Upper lobe of left lung (tissue), 4 donors: Measurements from ENCODE around the gene PLA2G4A.

Source experiments
- CTCF ChIP-seq, 6 experiments: fragments of 450-650 bp in 4 of 6; fragments of 200-600 bp in 2 of 6; sonication (generic) in 2 of 6; IDR thresholded peaks; one replicate each; pipeline ENCODE4 v1.5.1; 2016 to 2019; ENCODE audit warnings: antibody characterized with exemption in 6 of 6
- POLR2A ChIP-seq, 4 donors: fragments of 450-650 bp; IDR thresholded peaks; one replicate each; pipeline ENCODE4 v1.5.1; 2016 to 2017; ENCODE audit warnings: antibody characterized with exemption in 4 of 4, mild to moderate bottlenecking in 2 of 4

DNA sequence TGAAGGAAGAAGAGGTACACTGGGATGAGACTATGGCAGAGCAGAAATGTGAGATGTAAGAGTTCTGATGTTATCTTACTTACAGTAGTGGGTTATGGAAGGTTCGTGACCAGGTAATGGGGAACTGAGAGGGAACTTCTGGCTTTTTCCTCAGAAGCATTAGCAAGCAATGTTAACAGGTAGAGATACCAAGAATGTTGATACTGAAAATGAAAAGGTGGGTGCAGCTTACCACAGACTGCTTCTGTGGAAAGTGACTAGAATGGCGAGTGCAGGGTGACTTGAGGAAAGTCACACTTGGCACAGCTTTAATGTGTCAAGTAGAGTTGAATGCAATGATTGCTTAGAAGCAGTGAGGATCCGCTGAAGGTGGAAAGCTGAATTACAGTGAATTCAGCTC, 70.8 kb downstream of the PLA2G4A start:
- TF ChIP-seq CTCF (IDR thresholded peaks at IDR 0.05) (no peak), POLR2A (IDR thresholded peaks at IDR 0.05) (no peak)
